Spinal cord (tissue), 10 donors: ENCODE measurements around the gene RFC5. TPM values are rescaled to one million over a fixed set of nuclear protein-coding genes. Genes with fewer than 3 reads are reported as not detected.
"Not testable (repeated sequence)": the region's sequence is repeated elsewhere in the genome, so short reads cannot be mapped to it uniquely, and the experiment has no call there.

Source experiments
- DNase-seq, 6 donors: peaks; one replicate each; pipeline versions ENCODE4 v3.0.0 to v3.0.0-alpha.2; 2013 to 2015; ENCODE audit warnings: low spot score in 6 of 6, low read depth in 4 of 6
- H3K27ac ChIP-seq: one replicate; pipeline ENCODE4 v1.5.1; 2013; ENCODE audit warnings: low read depth, low read length, control low read depth
- H3K27me3 ChIP-seq: one replicate; pipeline ENCODE4 v1.6.1; 2013; ENCODE audit warnings: low read length; ENCODE audit not compliant: control insufficient read depth, insufficient read depth
- H3K36me3 ChIP-seq: one replicate; pipeline ENCODE4 v1.6.1; 2013; ENCODE audit warnings: low read length; ENCODE audit not compliant: control insufficient read depth, insufficient read depth
- H3K4me1 ChIP-seq: one replicate; pipeline ENCODE4 v1.6.1; 2013; ENCODE audit warnings: low read length; ENCODE audit not compliant: control insufficient read depth, insufficient read depth
- H3K4me3 ChIP-seq: one replicate; pipeline ENCODE4 v1.5.1; 2013; ENCODE audit warnings: low read depth, low read length, control low read depth
- H3K9me3 ChIP-seq: one replicate; pipeline ENCODE4 v1.6.1; 2013; ENCODE audit warnings: low read length; ENCODE audit not compliant: control insufficient read depth, insufficient read depth
- WGBS: methylation state at CpG from one replicate; pipeline ENCODE4 v1.1.5; 2013; ENCODE audit warnings: missing lambda C conversion rate; ENCODE audit not compliant: insufficient coverage; 5-methylcytosine and 5-hydroxymethylcytosine counted together
- polyA plus RNA-seq, 2 donors: library from polyadenylated mRNA; unstranded; fragments of 120-200 nt; gene quantifications; one replicate each; pipeline ENCODE4 v1.2.1, GENCODE V29; 2013; ENCODE audit not compliant: insufficient read length in 2 of 2
- total RNA-seq, 2 donors: library from RNA; depleted of rRNA in 1 of 2; stranded (reverse); fragments of 120-200 nt in 1 of 2; fragments of >200 nt in 1 of 2; gene quantifications; one replicate each; pipeline versions ENCODE4 v1.2.3 to v1.2.4, GENCODE V29; 2013 to 2014
- donor health status: healthy.

Gene RFC5
- total and polyA plus RNA-seq, 4 donors: 18.1 to 30.0 (median 25.2) TPM

DNA sequence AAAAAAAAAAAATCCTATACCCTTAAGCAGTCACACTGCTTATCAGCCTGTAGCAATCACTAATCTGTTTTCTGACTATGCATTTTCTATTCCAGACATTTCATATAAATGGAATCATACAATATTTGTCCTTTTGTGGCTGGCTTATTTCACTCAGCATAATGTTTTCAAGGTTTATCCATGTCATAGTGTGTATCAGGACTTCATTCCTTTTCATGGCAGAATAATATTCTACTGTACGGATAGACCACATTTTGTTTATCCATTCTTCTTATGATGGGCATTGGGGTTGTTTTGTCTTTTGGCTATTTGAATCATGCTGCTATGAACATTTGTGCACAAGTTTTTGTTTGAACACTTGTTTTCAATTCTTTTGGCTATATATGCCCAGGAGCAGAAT is 39.1 kb upstream of the RFC5 start:
- Histone ChIP-seq H3K27me3 (no peaks in the 10 kb centered on the region), H3K9me3 (no peaks in the 10 kb centered on the region), H3K4me3 (no peak overlapping the region), H3K27ac (no peak overlapping the region), H3K4me1 (no peaks in the 10 kb centered on the region), H3K36me3 (no peaks in the 10 kb centered on the region)
- DNase-seq: no peak
- WGBS: no CpG with 5 or more reads among the region's 1 CpG

DNA sequence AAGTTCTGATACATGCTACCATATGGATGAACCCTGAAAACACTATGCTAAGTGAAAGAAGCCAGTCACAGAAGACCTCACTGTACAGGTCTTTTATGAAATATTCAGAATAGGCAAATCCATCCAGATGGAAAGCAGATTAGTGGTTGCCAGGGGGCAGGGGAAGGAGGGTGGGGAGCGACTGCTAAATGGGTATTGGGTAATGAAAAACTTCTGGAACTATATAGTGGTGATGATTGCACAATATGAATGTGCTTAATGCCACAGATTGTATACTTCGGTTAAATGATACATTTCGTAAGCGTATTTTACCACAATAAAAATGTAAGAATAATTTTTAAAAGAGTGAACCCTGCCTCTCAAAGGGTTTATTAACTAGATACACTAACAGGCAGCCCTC is 35.9 kb upstream of the RFC5 start:
- H3K4me3 ChIP-seq: no peak overlapping the region
- no peak overlapping the region for H3K27ac ChIP-seq
- H3K9me3 ChIP-seq: no peaks in the 10 kb centered on the region
- H3K36me3 ChIP-seq: no peaks in the 10 kb centered on the region
- no peaks in the 10 kb centered on the region for H3K27me3 ChIP-seq
- H3K4me1 ChIP-seq: no peaks in the 10 kb centered on the region
- no peak for DNase-seq
- 100% methylated on average over 1 of the region's 4 CpGs for WGBS

DNA sequence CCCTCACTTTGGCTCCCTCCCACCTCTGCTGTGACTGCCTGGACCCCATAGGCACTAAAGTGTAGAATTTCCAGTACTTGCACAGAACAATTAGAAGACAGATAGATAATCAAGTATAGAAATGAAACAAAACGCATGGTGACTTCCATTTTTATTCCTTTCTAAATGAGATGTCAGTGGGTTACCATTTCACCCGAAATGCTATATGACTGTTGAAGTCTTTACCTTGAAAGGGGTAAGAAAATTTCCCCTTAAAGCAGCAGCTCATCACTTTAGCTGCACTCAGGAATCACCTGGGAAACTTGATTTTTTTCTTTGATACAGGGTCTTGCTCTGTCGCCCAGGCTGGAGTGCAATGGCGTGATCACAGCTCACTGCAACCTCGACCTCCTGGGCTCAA is 35.2 kb upstream of the RFC5 start:
- 85% methylated on average over 3 of the region's 5 CpGs for WGBS

DNA sequence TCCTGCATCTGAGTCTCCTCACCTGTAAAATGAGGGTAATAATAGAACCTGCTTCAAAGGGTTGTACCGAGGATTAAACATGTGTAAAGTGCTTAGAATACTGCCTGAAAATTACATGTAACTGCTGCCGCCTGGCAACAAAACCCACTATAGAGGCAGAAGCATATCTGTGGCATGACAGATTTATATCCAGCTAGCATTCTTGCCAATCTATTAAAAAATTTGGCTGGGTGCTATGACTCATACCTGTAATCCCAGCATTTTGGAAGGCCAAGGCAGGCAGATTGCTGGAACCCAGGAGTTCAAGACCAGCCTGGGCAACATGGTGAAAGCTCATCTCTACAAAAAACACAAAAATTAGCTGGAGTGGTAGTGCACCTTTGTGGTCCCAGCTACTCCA is 31.3 kb upstream of the RFC5 start:
- no peaks in the 10 kb centered on the region for H3K4me1 ChIP-seq
- H3K27ac ChIP-seq: no peak overlapping the region
- no peaks in the 10 kb centered on the region for H3K9me3 ChIP-seq
- 83% methylated on average over 1 of the region's 2 CpGs for WGBS
- H3K36me3 ChIP-seq: no peaks in the 10 kb centered on the region
- DNase-seq: no peak
- no peaks in the 10 kb centered on the region for H3K27me3 ChIP-seq
- no peak overlapping the region for H3K4me3 ChIP-seq

More for the DNA sequence above, 35.2 kb upstream of the RFC5 start:
- no peak overlapping the region for H3K27ac ChIP-seq
- H3K36me3 ChIP-seq: no peaks in the 10 kb centered on the region
- no peak for DNase-seq
- H3K9me3 ChIP-seq: no peaks in the 10 kb centered on the region
- H3K4me1 ChIP-seq: no peaks in the 10 kb centered on the region
- no peak overlapping the region for H3K4me3 ChIP-seq
- no peaks in the 10 kb centered on the region for H3K27me3 ChIP-seq

DNA sequence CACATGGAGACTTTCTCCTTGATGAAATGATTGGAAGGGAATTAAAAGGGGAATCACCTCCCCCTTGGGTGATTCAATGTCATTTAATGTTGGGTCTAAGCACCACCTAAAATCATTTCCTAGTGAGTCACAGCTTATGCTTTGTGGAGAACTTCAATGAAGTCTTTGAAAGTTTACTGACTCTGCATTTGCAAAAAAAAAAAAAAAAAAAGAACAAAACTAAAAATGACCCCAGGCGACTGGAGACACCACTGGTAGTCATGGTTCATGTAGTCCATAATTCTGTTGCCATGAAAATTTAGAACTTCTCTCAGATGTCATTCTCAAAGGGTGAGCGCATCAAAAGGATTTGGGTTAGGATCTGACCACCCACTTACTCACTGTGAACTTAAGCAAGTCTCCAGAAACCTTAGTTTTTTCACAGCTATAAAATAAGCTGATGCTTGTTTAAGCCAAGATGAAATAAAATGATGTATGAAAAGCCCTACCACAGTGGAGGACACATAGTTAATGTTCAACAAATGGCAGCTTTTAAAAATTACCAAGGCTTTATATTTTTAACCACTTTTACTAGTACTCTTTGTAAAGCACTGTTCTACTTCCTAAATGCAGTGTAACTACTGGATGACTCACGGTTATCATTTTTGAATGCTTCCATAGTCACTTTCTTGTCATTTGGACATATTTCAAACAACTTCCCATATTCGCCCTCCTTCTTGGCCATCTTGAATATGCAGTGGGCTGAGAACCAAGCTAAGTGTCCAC is 29.6 kb upstream of the RFC5 start:
- DNase-seq: no peak
- Histone ChIP-seq H3K9me3 (no peaks in the 10 kb centered on the region), H3K4me1 (no peaks in the 10 kb centered on the region), H3K36me3 (no peaks in the 10 kb centered on the region), H3K27me3 (no peaks in the 10 kb centered on the region), H3K4me3 (no peak overlapping the region), H3K27ac (no peak overlapping the region)
- no CpG with 5 or more reads among the region's 4 CpGs for WGBS

DNA sequence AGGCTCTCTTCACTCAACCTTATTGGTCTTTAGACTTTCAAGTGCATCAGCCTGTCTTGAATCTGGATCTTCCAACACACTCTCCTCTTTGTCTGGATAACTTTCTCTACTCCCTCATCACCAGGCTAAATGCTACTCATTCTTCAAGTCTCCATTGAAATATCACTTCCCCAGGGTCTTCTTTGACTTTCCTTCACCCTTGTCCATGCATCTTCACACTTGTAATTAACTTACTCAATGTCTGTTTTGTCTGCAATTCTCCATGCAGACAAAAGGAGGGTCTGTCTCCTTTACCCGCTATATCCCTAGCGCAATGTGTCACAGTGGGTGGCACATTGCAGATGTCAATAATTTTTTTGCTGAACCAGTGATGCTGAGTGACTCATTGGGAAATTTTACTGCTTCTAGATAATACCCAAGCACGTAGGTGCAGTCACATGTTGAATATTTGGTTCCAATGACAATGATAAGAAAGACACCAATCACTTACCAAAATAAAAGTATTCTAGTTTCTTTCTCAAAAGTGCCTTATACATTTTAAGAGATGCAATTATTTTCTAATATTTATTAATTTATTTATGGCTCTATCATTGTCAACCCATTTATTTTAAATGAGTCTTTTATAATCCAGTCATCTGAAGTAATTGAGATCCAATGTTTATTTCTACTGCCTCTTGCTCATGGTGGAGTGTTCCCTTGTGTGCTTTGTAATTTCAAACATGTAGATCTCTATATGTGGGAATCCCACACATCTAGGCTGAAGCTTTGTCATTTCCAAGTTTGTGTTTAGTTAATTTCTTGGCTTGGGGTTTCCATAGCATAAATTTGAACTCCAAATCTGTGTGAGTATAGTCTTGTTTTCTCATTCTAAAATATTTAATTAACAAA is 21.7 kb upstream of the RFC5 start:
- Histone ChIP-seq H3K4me1 (no peaks in the 10 kb centered on the region), H3K4me3 (no peak overlapping the region), H3K27ac (no peak overlapping the region), H3K9me3 (peaks cover 2% of the 10 kb centered on the region), H3K27me3 (no peaks in the 10 kb centered on the region), H3K36me3 (no peaks in the 10 kb centered on the region)
- WGBS: no CpG with 5 or more reads among the region's 3 CpGs
- no peak for DNase-seq

DNA sequence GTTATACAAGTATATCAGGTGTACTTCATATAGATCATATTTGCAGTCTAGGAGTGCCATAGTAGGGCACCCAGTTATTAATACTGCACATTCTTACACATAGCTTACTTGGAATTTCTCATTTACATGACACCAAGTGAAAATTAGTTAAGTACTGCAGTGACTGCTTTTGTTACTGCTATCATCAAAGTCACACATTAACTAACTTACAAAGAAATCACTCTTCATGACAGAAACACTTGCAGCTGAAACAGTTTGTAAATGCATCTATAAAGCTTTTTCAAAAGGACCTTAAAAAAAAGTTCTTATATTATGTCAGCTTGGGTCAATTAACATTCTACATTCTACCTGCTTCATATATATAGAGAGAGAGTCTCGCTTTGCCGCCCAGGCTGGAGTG is 17.8 kb upstream of the RFC5 start:
- no CpG with 5 or more reads among the region's 2 CpGs for WGBS
- no peak overlapping the region for H3K4me3 ChIP-seq

DNA sequence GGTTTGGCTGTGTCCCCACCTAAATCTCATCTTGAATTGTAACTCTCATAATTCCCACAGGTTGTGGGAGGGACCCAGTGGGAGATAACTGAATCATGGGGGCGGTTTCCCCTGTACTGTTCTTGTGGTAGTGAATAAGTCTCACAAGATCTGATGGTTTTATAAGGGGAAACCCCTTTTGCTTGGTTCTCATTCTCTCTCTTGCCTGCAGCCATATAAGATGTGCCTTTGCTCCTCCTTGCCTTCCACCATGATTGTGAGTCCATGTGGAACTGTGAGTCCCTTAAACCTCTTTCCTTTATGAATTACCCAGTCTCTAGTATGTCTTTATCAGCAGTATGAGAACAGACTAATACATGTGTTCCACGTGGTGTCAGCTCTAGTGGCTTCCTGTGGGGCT is 16.7 kb upstream of the RFC5 start:
- not testable (repeated sequence) for H3K27me3 ChIP-seq, DNase-seq, H3K4me3 ChIP-seq, H3K36me3 ChIP-seq, H3K9me3 ChIP-seq, H3K27ac ChIP-seq, H3K4me1 ChIP-seq
- 50% methylated on average over 1 of the region's 2 CpGs for WGBS

More for the DNA sequence above, 17.8 kb upstream of the RFC5 start:
- no peaks in the 10 kb centered on the region for H3K4me1 ChIP-seq
- no peak for DNase-seq
- H3K36me3 ChIP-seq: no peaks in the 10 kb centered on the region
- H3K27me3 ChIP-seq: no peaks in the 10 kb centered on the region
- no peak overlapping the region for H3K27ac ChIP-seq
- peaks cover 2% of the 10 kb centered on the region for H3K9me3 ChIP-seq

DNA sequence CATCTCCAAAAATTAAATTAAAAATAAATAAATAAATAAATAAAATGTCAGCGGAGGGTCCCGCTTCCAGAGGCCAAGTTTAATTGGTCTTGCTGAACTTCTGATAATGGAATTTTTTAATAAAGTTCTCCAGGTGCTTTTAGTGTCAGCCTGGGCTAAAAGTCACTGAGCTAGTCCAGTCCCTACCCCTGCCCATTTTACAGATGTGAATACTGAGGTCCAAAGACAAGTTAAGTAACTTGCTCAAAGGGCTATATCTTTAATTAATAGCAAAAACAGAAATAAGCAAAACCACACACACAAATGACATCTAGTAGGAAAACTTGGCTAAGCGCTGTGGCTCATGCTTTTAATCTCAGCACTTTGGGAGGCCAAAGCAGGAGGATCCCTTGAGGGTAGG is 5.6 kb upstream of the RFC5 start:
- no peak overlapping the region for H3K27ac ChIP-seq
- H3K4me1 ChIP-seq: peaks cover 4% of the 10 kb centered on the region
- DNase-seq: no peak
- no peaks in the 10 kb centered on the region for H3K36me3 ChIP-seq
- H3K4me3 ChIP-seq: no peak overlapping the region
- no peaks in the 10 kb centered on the region for H3K9me3 ChIP-seq
- no peaks in the 10 kb centered on the region for H3K27me3 ChIP-seq
- WGBS: 100% methylated on average over 1 of the region's 3 CpGs

DNA sequence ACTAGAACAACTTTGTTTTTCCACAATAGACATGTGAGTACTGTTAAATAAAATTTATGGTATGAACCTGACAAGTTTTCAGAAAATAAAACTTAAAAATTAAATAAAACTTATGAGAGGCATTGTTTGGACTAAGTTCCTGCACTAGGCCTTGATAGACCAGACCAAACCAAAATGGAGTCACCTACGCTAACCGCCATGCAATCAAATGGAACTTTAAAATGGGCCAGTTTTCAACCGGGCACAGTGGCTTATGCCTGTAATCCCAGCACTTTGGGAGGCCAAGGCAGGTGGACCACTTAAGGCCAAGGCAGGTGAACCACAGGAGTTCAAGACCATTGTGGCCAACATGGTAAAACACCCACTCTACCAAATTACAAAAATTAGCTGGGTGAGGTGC is 5.1 kb upstream of the RFC5 start:
- WGBS: 100% methylated on average over 3 of the region's 3 CpGs
- Histone ChIP-seq H3K4me1 (peaks cover 4% of the 10 kb centered on the region), H3K9me3 (no peaks in the 10 kb centered on the region)

More for the DNA sequence above, 5.1 kb upstream of the RFC5 start:
- DNase-seq: no peak
- Histone ChIP-seq H3K27me3 (no peaks in the 10 kb centered on the region), H3K36me3 (no peaks in the 10 kb centered on the region), H3K27ac (no peak overlapping the region), H3K4me3 (no peak overlapping the region)
